HG02678 (cell line): ENCODE measurements around the gene MTHFD1.
"Not testable (repeated sequence)": the region's sequence is repeated elsewhere in the genome, so short reads cannot be mapped to it uniquely, and the experiment has no call there.

Source experiments
- ATAC-seq: cut with Tn5 transposase; IDR thresholded peaks from one replicate; pipeline ENCODE4 v1.9.1; 2021; ENCODE audit warnings: mild to moderate bottlenecking, moderate library complexity; ENCODE audit not compliant: unreplicated experiment

The MTHFD1 gene

GRCh38 chr14:64387782-64388532 lies at the start of gene MTHFD1:
Gene MTHFD1 (plus strand): TSS chr14:64388353. CDS start chr14:64388428, 75 bp downstream.
- ATAC-seq = peak; percentile 79

- peak; percentile 87 for ATAC-seq
Measured at GRCh38 chr14:64338616-64339316, 49.4 kb upstream of the MTHFD1 start.

DNA sequence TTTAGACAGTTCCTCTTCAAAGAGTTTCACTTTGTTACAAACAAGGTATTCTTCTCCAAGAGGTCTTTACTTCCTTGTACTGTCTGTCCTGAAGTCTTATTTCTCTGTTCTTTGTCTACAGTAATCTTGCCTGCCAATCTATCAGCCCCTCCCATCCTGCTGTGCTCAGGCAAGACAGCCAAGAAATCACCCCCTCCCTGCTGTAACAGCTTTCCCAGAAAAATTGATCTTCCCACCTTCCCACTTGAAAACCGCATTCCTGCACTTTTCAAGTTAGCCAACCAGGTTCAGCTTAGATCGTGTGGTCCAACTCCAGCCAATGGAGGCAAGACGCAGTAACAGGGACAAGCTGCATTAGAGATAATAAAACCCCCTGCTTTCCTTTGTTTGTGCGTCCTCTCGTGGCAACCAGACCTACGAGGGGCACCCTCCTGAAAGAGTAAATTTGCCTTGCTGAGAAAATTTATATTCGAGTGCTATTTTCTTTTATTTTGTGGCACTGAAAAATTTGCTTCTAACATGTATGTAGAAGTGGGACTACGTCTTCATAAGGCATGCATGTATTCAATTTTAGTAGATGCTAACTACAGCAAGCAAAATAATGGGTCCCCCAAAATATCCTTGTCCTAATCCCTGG lies 47.5 kb upstream of the MTHFD1 start:
- no peak for ATAC-seq

GRCh38 chr14:64347748-64348147 lies 40.4 kb upstream of the MTHFD1 start:
- no peak for ATAC-seq

GRCh38 chr14:64349741-64350490 lies 38.2 kb upstream of the MTHFD1 start:
- no peak for ATAC-seq

DNA sequence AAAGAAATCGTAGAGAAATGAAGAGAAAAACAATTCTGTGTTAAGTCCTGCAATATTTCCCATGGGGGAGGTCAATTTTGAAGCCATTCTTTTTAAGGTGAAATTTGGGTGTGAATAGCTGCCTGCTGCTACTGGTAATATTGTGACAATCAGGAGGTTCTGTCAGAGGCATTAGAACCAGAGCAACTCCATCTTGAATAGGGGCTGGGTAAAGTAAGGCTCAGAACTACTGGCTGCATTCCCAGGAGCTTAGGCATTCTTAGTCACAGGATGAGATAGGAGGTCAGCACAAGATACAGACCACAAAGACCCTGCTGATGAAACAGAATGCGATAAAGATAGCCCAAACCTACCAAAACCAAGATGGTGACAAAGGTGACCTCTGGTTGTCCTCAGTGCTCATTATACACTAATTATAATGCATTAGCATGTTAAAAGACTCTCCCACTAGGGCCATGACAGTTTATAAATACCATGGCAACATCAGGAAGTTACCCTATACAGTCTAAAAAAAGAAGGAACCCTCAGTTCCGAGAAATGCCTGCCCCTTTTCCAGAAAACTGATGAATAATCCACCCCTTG lies 24.8 kb upstream of the MTHFD1 start:
- no peak for ATAC-seq

GRCh38 chr14:64364907-64365306 lies 23.2 kb upstream of the MTHFD1 start:
- ATAC-seq = no peak

- not testable (repeated sequence) for ATAC-seq
Measured at GRCh38 chr14:64365358-64365889, 22.7 kb upstream of the MTHFD1 start.

DNA sequence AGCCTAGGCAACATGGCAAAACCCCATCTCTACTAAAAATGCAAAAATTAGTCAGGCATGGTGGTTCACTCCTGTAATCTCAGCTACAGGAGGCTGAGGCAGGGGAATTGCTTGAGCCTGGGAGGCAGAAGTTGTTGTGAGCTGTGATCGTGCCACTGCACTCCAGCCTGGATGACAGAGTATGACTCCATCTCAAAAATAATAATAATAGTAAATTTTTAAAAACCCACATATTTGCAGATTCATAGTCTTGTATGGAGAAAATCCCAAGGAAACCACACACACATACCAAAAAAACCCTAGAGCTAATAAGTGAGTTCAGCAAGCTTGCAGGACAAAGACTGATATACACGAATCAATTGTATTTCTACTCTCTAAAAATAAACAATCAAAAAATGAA lies 19.0 kb upstream of the MTHFD1 start:
- no peak for ATAC-seq

DNA sequence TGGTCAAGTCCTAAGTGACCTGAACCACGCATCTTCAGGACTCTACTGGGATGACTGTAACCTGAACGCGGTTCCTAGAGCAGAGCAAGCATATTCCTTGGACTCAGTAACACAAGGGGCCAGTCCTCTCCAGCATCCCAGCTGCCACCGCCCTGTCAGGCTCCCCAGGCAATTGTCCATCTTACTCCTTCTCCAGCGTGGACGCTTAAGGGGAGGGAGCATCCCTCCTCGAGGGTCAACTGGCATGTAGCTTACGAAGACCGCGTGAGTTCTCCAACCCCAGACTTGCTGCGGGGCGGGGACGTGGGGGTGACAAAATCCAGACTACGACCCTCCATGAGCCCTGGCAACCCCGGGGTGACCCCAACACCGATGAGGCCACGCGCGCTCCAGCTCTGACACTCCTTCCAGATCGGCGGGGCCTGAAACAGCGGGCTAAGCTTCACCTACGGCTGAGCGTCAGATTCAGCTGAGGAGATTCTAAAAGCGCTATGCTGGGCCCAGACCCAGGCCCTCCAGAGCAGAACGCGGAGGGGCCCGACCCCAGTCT lies 846 bp upstream of the MTHFD1 start:
- peak; percentile 1 for ATAC-seq

- peak; percentile 15 for ATAC-seq
Measured at GRCh38 chr14:64388533-64389285, 556 bp downstream of the MTHFD1 start.

DNA sequence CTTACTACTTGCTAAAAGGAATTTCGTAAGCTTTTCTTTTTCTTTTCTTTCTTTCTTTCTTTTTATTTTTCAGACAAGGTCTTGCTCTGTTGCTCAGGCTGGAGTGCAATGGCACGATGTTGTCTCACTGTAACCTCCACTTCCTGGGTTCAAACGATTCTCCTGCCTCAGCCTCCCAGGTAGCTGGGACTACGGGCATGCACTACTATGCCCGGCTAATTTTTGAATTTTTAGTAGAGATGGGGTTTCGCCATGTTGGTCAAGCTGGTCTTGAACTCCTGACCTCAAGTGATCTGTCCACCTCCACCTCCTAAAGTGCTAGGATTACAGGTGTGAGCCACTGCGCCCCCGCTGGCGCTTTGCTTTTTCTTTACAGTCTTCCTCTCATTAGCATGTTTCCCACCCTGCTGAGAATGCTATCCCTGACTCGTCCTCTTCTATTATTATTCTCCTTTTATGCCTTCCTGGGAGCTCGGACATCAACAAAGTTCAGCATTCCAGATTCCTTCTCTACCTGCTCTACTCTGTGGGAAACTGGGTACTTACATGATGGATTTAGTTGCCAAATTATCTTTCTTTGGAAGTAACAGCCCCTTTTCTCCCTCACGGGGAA lies 3.1 kb downstream of the MTHFD1 start:
- no peak for ATAC-seq

DNA sequence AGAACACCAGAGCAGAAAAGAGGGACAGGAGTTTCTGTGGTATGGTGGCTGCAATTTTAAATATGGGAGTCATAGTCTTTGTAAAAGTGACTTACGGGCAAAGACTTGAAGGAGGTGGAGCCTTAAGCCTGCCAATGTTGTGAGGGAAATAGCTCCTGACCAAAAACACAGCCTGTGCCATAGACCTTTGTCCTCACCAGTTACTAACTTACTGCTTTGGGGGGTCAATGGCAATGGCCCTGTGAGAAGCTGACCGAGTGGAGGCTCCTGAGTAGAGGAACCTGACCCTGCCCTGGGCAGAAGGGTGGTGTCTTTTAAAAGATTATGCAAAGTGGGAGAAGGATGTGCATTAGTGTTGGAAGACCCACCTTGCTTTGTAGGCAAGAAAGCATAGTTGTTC lies 3.8 kb downstream of the MTHFD1 start:
- no peak for ATAC-seq

- not testable (repeated sequence) for ATAC-seq
Measured at GRCh38 chr14:64393189-64393726, 5.1 kb downstream of the MTHFD1 start.

DNA sequence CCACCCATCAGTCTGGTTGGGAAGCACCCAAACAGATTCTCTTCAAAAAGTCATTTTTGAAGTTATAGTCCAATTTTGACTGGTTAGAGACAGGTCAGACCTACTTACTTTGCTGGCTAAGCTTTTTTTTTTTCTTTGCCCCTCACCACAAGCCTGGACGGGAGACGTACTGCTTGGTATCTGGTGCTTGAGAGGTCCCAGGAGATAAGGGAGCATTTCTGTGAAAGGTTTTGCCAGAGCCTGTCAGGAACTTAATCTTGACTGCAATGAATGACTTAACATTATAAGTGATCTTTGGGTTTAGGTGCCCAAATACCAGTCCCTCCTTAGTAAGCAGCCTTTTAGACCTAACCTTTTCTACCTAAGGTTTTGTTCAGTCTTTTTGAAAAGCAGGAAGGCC lies 6.3 kb downstream of the MTHFD1 start:
- no peak for ATAC-seq

DNA sequence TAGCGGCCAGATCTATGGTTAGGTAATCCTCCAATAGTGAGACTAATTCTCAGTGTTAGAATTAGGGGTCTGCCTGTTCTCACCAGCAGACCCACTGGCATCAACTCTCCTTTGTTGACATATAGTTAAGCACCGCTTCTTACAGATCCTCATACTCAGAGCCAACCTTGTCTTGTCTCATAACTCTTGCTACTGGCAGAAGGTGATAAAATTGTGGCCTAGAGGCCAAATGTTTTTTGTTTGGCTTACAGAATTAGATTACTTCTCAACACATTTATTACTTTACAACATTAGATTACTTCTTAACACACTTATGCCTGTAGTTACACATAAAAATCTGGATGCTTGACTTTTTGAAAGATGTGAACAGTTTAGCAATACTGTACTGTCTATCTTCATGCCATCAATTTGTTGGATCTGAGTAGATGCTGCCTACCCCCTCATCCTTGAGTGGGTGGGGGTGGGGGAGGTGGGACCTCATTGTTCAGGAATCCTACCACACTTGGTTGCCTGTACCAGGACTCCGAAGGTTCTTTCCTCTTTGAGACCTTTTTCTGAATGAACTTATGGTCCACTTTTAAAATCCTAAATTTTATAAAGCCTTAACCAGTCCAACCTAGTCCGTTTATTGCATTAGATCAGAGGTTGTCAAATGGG lies 7.0 kb downstream of the MTHFD1 start:
- ATAC-seq = no peak

DNA sequence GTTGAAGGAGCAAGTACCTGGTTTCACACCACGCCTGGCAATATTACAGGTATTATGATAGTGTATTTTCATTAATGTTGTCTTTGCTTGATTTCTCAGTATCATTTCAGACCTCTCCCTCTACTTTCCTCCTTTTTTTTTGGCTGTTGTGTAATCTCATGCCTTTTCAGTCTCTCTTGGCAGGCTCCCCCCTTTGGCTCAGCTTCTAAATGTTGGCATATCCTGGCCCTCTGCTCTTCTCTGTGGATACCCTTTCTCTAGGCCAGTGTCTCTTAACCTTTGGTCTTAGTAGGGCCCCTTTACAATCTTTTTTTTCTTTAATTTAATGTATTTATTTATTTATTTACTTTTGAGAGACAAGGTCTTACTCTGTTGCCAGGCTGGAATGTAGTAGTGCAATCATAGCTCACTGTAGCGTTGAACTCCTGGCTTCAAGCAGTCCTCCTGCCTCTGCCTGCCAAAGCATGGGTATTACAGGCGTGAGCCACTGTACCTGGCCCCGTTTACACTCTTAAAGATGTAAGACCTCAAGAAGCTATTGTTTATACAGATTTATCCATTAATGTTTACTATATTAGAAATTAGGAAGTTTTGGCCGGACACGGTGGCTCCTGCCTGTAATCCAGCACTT lies 12.8 kb downstream of the MTHFD1 start:
- ATAC-seq = no peak

DNA sequence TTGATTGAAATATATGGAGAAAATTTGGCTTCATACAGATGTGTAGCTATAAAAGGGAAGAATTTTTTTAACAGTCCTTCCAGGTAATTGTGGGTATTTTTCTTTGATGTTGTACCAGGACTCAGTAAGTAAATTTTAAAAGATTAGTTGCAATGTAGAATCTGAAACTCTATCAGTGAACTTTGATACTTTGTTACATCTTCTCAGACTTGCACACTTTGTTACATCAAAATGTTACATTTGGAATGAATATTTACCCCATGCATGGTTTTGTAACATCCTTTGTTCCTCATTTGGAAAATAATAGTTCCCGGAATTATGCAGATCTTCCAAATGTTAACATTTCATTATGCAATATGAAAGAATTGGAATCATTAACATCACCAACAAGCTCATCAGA lies 13.8 kb downstream of the MTHFD1 start:
- no peak for ATAC-seq
